Gastroesophageal sphincter (tissue), 3 donors: Measurements from ENCODE around the gene SINHCAF.

Experiments used
- CTCF ChIP-seq, 4 experiments: fragments of 200-600 bp in 2 of 4; fragments of 450-650 bp in 2 of 4; sonication (generic) in 1 of 4; IDR thresholded peaks; one replicate each; pipeline ENCODE4 v1.5.1; 2017 to 2019; ENCODE audit warnings: antibody characterized with exemption in 4 of 4, mild to moderate bottlenecking in 2 of 4, moderate library complexity in 2 of 4
- POLR2A ChIP-seq, 2 donors: fragments of 450-650 bp; IDR thresholded peaks; one replicate each; pipeline ENCODE4 v1.6.1; 2017; ENCODE audit warnings: antibody characterized with exemption in 2 of 2, mild to moderate bottlenecking in 2 of 2, moderate library complexity in 1 of 2

DNA sequence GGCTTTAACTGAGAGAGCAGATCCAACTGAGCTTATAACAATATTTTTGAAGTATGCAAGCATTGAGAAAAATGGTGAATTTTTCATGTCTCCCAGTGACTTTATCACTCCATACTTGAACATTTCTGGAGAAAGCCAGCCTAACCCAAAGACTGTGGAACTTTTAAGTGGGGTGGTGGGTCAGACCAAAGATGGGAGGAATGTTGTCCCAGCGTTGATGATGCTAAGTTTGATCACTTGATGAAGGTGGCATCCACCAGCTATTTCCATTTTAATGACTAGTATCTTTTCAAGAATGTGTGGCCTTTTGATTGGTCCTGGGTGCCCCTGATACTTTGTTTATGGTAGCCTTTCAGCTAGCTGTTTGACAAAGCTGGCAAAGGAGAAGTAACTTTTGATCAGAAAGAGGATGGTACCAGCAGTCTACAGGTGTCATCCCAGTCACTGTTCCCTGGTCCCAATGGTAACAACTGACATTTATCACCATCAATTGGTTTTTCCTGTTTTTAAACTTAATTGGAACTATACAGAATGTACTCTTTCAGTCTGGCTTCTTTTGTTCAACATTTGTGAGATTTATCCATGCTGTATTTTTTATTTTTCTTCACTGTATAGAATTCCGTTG, 14.2 kb downstream of the SINHCAF start:
- no peak for TF ChIP-seq CTCF (IDR thresholded peaks at IDR 0.05)
- no peak for TF ChIP-seq POLR2A (IDR thresholded peaks at IDR 0.05)
